ENCODE data around the gene ZNF454. TPM values are rescaled to one million over a fixed set of nuclear protein-coding genes. Genes with fewer than 3 reads are reported as not detected.

ZNF454 gene
- total and polyA plus RNA-seq, 7 donors = 0.16 to 0.54 (median 0.35) TPM

DNA sequence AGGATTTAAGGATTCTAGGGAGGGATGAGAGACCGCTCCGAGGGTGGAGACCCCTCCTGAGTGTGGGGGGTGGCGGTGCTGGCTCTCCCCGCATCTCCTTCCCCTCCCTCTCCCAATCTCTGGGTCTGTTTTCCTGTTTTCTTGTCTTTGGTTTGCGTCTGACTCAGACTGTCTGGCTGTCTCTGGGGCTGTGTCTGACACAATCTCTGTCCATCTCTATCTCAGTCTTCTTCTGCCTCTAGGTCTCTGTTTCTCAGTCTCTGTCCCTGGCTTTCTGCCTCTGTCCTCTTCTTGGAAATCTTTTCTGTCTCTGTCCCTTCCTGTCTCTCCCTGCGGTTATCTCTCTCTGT, 54.3 kb downstream of the ZNF454 start:
- 8 to 12% (median 11%) methylated on average over 6 of the region's 6 CpGs for WGBS, 3 donors
- intact Hi-C loops (cut with DNase I) = no loop called here
- H3K27me3 ChIP-seq (ENCODE audit: insufficient read depth in 3 of 3, low read length in 2 of 3) = peaks cover 0 to 38% (median 22%) of the 10 kb centered on the region in 3 donors
- ATAC-seq (no peak), DNase-seq (no peak)
- H3K36me3 ChIP-seq (ENCODE audit: insufficient read depth in 1 of 2, low read depth in 1 of 2) = no peaks in the 10 kb centered on the region
- TF ChIP-seq, protein P1, sequence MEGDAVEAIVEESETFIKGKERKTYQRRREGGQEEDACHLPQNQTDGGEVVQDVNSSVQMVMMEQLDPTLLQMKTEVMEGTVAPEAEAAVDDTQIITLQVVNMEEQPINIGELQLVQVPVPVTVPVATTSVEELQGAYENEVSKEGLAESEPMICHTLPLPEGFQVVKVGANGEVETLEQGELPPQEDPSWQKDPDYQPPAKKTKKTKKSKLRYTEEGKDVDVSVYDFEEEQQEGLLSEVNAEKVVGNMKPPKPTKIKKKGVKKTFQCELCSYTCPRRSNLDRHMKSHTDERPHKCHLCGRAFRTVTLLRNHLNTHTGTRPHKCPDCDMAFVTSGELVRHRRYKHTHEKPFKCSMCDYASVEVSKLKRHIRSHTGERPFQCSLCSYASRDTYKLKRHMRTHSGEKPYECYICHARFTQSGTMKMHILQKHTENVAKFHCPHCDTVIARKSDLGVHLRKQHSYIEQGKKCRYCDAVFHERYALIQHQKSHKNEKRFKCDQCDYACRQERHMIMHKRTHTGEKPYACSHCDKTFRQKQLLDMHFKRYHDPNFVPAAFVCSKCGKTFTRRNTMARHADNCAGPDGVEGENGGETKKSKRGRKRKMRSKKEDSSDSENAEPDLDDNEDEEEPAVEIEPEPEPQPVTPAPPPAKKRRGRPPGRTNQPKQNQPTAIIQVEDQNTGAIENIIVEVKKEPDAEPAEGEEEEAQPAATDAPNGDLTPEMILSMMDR (IDR thresholded peaks at IDR 0.05) = no peak
- no peak overlapping the region for H3K4me3 ChIP-seq
- H3K4me1 ChIP-seq = no peaks in the 10 kb centered on the region
- H3K27ac ChIP-seq = no peak overlapping the region
- peaks cover 3% of the 10 kb centered on the region for H3K9me3 ChIP-seq

DNA sequence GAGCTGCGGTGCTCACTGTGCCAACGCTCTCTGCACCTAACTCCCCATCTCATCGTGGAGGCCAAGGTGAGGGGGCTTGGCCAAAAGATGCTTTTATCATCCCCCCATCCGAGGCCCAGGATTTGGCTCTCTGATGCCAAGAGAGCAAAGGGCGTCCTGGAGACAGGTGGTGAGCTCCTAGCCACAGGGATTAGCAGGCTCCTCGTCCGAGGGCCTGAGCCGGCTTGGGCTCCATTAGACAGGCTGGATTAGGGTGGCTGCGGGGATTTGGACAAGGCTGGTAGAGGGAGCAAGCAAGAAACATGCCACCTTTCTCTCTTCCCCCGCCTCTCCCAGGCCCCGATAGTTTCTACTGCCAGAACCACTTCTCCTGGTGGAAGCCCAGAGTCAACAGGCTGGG, 55.2 kb downstream of the ZNF454 start:
- TF ChIP-seq, protein P1 (IDR thresholded peaks at IDR 0.05) = no peak
- peaks cover 0 to 38% (median 20%) of the 10 kb centered on the region in 3 donors for H3K27me3 ChIP-seq (ENCODE audit: insufficient read depth in 3 of 3, low read length in 2 of 3)
- intact Hi-C loops (cut with DNase I) = no loop called here
- DNase-seq (no peak), ATAC-seq (no peak)
- no peaks in the 10 kb centered on the region for H3K36me3 ChIP-seq (ENCODE audit: insufficient read depth in 1 of 2, low read depth in 1 of 2)
- H3K27ac ChIP-seq = no peak overlapping the region
- H3K9me3 ChIP-seq = peaks cover 3% of the 10 kb centered on the region
- no peaks in the 10 kb centered on the region for H3K4me1 ChIP-seq
- WGBS, 3 donors = 39 to 51% (median 49%) methylated on average over 11 of the region's 11 CpGs
- H3K4me3 ChIP-seq = no peak overlapping the region

DNA sequence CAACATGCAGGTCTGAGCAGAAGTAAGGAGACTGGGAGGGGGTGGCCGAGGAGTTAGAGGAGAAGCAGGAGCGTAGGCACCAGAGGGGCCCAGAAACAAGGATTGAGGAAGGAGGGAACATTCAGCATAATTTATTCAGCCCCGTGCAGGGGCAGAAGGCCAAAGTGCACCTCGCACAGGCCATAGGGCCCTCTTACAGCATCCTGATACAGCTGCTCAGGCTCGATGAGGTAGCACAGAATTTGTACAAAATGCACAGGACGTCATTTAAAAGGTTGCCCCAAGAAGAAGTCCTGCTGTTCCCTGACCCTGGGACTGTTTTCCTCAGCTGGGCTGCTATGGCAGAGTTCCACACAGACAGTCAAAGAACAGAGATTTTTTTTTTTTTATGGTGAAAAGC, 56.2 kb downstream of the ZNF454 start:
- intact Hi-C loops (cut with DNase I) = no loop called here
- 58 to 65% (median 62%) methylated on average over 6 of the region's 6 CpGs for WGBS, 3 donors
- DNase-seq (no peak), ATAC-seq (no peak)
- Histone ChIP-seq H3K9me3 (peaks cover 3% of the 10 kb centered on the region), H3K36me3 (ENCODE audit: insufficient read depth in 1 of 2, low read depth in 1 of 2) (no peaks in the 10 kb centered on the region), H3K4me1 (no peaks in the 10 kb centered on the region), H3K27me3 (ENCODE audit: insufficient read depth in 3 of 3, low read length in 2 of 3) (peaks cover 0 to 35% (median 20%) of the 10 kb centered on the region in 3 donors), H3K4me3 (no peak overlapping the region), H3K27ac (no peak overlapping the region)
- TF ChIP-seq, protein P1 (IDR thresholded peaks at IDR 0.05) = no peak

DNA sequence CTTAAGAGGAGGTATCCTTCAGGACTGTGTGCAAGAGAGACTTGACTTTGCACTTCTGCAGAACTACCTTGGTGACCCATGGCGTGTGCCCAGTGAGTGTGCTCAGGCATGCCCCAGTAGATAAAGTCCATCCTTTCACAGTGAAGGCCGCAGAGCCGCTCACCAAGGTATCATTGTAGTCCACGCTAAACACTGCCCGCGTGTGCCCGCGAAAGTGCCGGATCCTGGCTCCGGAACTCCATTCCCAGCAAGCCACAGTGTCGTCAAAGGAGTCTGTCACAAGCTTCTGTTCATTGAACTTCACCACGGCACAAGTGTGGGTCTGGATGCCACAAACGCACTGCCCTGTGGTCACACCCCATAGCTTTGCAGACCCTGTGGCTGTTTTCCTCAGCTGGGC, 57.4 kb downstream of the ZNF454 start:
- Histone ChIP-seq H3K4me1 (no peaks in the 10 kb centered on the region), H3K4me3 (no peak overlapping the region), H3K36me3 (ENCODE audit: insufficient read depth in 1 of 2, low read depth in 1 of 2) (no peaks in the 10 kb centered on the region), H3K9me3 (peaks cover 3% of the 10 kb centered on the region), H3K27me3 (ENCODE audit: insufficient read depth in 3 of 3, low read length in 2 of 3) (peaks cover 0 to 26% (median 20%) of the 10 kb centered on the region in 3 donors), H3K27ac (no peak overlapping the region)
- WGBS, 3 donors = 91 to 93% (median 92%) methylated on average over 13 of the region's 13 CpGs
- intact Hi-C loops (cut with DNase I) = no loop called here
- TF ChIP-seq, protein P1 (IDR thresholded peaks at IDR 0.05) = no peak
- DNase-seq (no peak), ATAC-seq (no peak)

DNA sequence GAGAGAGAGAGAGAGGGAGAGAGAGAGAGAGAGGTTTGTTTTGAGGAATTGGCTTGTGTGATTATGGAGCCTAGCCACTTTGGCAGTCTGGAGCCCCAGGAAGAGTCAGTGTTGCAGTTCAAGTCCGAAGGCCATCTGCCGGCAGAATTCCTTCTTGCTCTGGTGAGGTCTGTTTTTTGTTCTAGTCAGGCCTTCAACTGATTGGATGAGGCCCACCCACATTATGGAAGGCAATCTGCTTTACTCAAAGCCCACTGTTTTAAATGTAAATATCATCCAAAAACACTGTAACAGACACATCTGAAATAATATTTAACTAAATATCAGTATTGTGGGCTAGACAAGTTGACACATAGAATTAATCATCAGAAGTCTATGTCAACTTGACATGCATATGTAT, 65.6 kb downstream of the ZNF454 start:
- Histone ChIP-seq H3K36me3 (ENCODE audit: insufficient read depth in 1 of 2, low read depth in 1 of 2) (no peaks in the 10 kb centered on the region), H3K4me1 (no peaks in the 10 kb centered on the region), H3K9me3 (peaks cover 20% of the 10 kb centered on the region), H3K27ac (no peak overlapping the region), H3K4me3 (no peak overlapping the region), H3K27me3 (ENCODE audit: insufficient read depth in 3 of 3, low read length in 2 of 3) (peaks cover 0 to 5% (median 0%) of the 10 kb centered on the region in 3 donors)
- TF ChIP-seq, protein P1 (IDR thresholded peaks at IDR 0.05) = no peak
- ATAC-seq = no peak
- intact Hi-C loops (cut with DNase I) = no loop called here
- DNase-seq = no peak
- 61 to 71% (median 62%) methylated on average over 2 of the region's 2 CpGs for WGBS, 3 donors
